ENCODE measurements around the gene IGF1. TPM values are rescaled to one million over a fixed set of nuclear protein-coding genes. Genes with fewer than 3 reads are reported as not detected.

Gene IGF1
- total RNA-seq, 1 experiment from 2014 or later: not detected

DNA sequence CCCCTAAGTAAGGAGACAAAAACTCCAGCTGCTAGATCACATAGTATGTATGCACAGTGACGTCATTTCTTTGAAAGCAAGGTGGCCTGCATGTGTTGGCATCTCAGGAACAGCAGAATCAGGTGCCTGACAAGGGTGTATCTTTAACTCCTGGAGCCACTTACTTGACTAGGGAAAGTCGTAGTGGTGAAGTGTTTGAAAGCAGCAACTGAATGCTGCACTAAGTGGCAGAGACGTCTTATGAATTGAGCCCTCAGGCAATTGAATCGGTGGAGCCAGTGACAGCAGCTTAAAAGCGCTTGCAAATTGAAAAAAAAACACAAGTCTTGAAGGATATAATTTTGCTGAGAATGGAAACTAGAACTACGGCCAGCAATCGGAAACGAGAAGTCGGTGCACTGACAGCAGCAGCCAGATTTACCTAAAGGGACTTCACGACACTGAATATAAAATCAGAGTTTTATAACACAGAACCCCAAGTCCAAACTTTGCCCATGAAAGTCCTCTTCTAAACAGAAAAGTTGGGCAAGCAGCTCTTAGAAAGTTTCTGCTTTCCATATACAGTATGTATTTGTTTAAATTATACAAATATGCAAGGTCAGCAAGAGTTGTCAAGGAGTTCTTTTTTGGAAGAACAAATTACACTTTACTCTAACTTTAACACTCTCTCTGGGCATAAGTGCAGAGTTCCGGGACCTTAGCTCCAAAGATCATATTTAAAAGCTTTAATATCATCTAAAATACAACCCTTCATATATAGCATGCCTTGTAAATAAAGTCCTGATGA, 1.1 kb downstream of the IGF1 start (continued):
- TF ChIP-seq, protein P1, sequence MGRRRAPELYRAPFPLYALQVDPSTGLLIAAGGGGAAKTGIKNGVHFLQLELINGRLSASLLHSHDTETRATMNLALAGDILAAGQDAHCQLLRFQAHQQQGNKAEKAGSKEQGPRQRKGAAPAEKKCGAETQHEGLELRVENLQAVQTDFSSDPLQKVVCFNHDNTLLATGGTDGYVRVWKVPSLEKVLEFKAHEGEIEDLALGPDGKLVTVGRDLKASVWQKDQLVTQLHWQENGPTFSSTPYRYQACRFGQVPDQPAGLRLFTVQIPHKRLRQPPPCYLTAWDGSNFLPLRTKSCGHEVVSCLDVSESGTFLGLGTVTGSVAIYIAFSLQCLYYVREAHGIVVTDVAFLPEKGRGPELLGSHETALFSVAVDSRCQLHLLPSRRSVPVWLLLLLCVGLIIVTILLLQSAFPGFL (CRISPR knock-in tag; IDR thresholded peaks at IDR 0.05; ENCODE audit: borderline replicate concordance): no peak
- TF ChIP-seq, protein P2, sequence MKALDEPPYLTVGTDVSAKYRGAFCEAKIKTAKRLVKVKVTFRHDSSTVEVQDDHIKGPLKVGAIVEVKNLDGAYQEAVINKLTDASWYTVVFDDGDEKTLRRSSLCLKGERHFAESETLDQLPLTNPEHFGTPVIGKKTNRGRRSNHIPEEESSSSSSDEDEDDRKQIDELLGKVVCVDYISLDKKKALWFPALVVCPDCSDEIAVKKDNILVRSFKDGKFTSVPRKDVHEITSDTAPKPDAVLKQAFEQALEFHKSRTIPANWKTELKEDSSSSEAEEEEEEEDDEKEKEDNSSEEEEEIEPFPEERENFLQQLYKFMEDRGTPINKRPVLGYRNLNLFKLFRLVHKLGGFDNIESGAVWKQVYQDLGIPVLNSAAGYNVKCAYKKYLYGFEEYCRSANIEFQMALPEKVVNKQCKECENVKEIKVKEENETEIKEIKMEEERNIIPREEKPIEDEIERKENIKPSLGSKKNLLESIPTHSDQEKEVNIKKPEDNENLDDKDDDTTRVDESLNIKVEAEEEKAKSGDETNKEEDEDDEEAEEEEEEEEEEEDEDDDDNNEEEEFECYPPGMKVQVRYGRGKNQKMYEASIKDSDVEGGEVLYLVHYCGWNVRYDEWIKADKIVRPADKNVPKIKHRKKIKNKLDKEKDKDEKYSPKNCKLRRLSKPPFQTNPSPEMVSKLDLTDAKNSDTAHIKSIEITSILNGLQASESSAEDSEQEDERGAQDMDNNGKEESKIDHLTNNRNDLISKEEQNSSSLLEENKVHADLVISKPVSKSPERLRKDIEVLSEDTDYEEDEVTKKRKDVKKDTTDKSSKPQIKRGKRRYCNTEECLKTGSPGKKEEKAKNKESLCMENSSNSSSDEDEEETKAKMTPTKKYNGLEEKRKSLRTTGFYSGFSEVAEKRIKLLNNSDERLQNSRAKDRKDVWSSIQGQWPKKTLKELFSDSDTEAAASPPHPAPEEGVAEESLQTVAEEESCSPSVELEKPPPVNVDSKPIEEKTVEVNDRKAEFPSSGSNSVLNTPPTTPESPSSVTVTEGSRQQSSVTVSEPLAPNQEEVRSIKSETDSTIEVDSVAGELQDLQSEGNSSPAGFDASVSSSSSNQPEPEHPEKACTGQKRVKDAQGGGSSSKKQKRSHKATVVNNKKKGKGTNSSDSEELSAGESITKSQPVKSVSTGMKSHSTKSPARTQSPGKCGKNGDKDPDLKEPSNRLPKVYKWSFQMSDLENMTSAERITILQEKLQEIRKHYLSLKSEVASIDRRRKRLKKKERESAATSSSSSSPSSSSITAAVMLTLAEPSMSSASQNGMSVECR (CRISPR knock-in tag; IDR thresholded peaks at IDR 0.05; ENCODE audit: borderline replicate concordance): no peak
- TF ChIP-seq ZNF121 (CRISPR knock-in tag; IDR thresholded peaks at IDR 0.05): no peak
- TF ChIP-seq NFYB (CRISPR knock-in tag; conservative IDR thresholded peaks at IDR 0.05; ENCODE audit: low read depth): no peak
- TF ChIP-seq FOXP1 (CRISPR knock-in tag; IDR thresholded peaks at IDR 0.05; ENCODE audit: borderline replicate concordance): no peak

DNA sequence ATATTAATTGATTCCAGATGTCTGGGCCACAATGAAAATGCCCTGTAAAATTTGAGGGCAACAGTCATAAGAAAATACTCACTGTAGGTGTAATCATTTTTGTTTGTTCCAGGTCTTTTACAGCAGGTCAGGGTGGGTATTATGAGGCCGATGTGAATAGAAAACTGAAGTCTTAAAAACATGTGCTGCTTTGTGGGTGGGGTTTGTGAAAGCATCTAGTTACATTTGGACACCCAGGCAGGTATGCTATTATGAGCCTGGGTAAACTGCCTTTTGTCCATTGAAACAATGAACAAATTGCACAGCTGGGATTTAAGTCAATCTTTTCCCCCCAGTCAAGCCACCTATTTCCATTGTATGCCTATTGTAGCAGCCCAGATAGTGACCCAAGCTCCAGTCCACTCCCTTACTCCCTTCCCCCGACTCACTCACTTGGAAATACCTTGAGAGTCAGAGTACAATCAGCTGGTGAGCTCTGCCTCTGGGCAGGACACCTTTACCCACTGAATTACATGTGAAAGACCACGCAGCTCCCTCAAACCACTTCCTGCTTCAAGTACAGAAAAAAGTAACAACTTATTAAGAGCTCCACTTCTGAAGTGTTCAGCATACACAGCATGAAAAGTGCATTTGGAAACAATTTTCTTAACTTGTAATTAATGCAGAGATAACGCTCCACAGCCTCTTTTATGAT, 1.8 kb downstream of the IGF1 start:
- peaks cover 9% of the 10 kb centered on the region for H3K4me1 Mint-ChIP-seq
- H3K9me3 Mint-ChIP-seq: no peaks in the 10 kb centered on the region
- POLR2A ChIA-PET: no interaction called here
- H3K27ac Mint-ChIP-seq: no peak overlapping the region
- DNase-seq (ENCODE audit: low spot score) (peak; percentile 17), ATAC-seq (peak; percentile 88)
- H3K36me3 Mint-ChIP-seq: no peaks in the 10 kb centered on the region
- no peaks in the 10 kb centered on the region; the same call in 1 of the 2 replicates for H3K27me3 Mint-ChIP-seq (ENCODE audit: low read depth)
- TF ChIP-seq, protein P3, sequence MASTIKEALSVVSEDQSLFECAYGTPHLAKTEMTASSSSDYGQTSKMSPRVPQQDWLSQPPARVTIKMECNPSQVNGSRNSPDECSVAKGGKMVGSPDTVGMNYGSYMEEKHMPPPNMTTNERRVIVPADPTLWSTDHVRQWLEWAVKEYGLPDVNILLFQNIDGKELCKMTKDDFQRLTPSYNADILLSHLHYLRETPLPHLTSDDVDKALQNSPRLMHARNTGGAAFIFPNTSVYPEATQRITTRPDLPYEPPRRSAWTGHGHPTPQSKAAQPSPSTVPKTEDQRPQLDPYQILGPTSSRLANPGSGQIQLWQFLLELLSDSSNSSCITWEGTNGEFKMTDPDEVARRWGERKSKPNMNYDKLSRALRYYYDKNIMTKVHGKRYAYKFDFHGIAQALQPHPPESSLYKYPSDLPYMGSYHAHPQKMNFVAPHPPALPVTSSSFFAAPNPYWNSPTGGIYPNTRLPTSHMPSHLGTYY (CRISPR knock-in tag; IDR thresholded peaks at IDR 0.05): no peak
- TF ChIP-seq, protein P4, sequence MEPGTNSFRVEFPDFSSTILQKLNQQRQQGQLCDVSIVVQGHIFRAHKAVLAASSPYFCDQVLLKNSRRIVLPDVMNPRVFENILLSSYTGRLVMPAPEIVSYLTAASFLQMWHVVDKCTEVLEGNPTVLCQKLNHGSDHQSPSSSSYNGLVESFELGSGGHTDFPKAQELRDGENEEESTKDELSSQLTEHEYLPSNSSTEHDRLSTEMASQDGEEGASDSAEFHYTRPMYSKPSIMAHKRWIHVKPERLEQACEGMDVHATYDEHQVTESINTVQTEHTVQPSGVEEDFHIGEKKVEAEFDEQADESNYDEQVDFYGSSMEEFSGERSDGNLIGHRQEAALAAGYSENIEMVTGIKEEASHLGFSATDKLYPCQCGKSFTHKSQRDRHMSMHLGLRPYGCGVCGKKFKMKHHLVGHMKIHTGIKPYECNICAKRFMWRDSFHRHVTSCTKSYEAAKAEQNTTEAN (CRISPR knock-in tag; IDR thresholded peaks at IDR 0.05): no peak
- TF ChIP-seq, protein P5, sequence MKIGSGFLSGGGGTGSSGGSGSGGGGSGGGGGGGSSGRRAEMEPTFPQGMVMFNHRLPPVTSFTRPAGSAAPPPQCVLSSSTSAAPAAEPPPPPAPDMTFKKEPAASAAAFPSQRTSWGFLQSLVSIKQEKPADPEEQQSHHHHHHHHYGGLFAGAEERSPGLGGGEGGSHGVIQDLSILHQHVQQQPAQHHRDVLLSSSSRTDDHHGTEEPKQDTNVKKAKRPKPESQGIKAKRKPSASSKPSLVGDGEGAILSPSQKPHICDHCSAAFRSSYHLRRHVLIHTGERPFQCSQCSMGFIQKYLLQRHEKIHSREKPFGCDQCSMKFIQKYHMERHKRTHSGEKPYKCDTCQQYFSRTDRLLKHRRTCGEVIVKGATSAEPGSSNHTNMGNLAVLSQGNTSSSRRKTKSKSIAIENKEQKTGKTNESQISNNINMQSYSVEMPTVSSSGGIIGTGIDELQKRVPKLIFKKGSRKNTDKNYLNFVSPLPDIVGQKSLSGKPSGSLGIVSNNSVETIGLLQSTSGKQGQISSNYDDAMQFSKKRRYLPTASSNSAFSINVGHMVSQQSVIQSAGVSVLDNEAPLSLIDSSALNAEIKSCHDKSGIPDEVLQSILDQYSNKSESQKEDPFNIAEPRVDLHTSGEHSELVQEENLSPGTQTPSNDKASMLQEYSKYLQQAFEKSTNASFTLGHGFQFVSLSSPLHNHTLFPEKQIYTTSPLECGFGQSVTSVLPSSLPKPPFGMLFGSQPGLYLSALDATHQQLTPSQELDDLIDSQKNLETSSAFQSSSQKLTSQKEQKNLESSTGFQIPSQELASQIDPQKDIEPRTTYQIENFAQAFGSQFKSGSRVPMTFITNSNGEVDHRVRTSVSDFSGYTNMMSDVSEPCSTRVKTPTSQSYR (CRISPR knock-in tag; IDR thresholded peaks at IDR 0.05): no peak
- TF ChIP-seq, protein P6, sequence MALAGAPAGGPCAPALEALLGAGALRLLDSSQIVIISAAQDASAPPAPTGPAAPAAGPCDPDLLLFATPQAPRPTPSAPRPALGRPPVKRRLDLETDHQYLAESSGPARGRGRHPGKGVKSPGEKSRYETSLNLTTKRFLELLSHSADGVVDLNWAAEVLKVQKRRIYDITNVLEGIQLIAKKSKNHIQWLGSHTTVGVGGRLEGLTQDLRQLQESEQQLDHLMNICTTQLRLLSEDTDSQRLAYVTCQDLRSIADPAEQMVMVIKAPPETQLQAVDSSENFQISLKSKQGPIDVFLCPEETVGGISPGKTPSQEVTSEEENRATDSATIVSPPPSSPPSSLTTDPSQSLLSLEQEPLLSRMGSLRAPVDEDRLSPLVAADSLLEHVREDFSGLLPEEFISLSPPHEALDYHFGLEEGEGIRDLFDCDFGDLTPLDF (CRISPR knock-in tag; IDR thresholded peaks at IDR 0.05): no peak
- no peak for TF ChIP-seq RELA (CRISPR knock-in tag; IDR thresholded peaks at IDR 0.05; ENCODE audit: borderline replicate concordance)
- TF ChIP-seq ELF4 (CRISPR knock-in tag; IDR thresholded peaks at IDR 0.05; ENCODE audit: low read depth): no peak
- TF ChIP-seq, protein P7, sequence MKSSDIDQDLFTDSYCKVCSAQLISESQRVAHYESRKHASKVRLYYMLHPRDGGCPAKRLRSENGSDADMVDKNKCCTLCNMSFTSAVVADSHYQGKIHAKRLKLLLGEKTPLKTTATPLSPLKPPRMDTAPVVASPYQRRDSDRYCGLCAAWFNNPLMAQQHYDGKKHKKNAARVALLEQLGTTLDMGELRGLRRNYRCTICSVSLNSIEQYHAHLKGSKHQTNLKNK (CRISPR knock-in tag; IDR thresholded peaks at IDR 0.05): no peak
- TF ChIP-seq SMAD3 (CRISPR knock-in tag; IDR thresholded peaks at IDR 0.05; ENCODE audit: borderline replicate concordance): no peak
- TF ChIP-seq ZNF317 (CRISPR knock-in tag; IDR thresholded peaks at IDR 0.05; ENCODE audit: borderline replicate concordance, low read depth): no peak
- TF ChIP-seq HMGA2 (CRISPR knock-in tag; IDR thresholded peaks at IDR 0.05): no peak
- TF ChIP-seq RORB (CRISPR knock-in tag; IDR thresholded peaks at IDR 0.05): no peak
- H3K4me3 Mint-ChIP-seq: no peak overlapping the region
- CTCF ChIA-PET: interaction anchor here (0.7 to 1.4 kb wide), 5 partner anchors 11 to 333 kb away, joined by 3 to 7 read pairs (median 4); no protein-coding TSS in a partner anchor

Measured in WTC11 (cell line).